GM04503 (cell line): ENCODE data around the gene MLLT11.
"Not testable (repeated sequence)": the region's sequence is repeated elsewhere in the genome, so short reads cannot be mapped to it uniquely, and the experiment has no call there.

ENCODE experiments used
- DNase-seq: peaks from one replicate; pipeline ENCODE4 v3.0.0-alpha.2; 2012; ENCODE audit warnings: low read depth

The MLLT11 gene

GRCh38 chr1:151056149-151056548 is 4.0 kb upstream of the MLLT11 start:
- DNase-seq: no peak

GRCh38 chr1:151058692-151059091 is 1.5 kb upstream of the MLLT11 start:
- DNase-seq: no peak

- no peak for DNase-seq
Observed at GRCh38 chr1:151059109-151060006, 839 bp upstream of the MLLT11 start, which contains the start of gene CDC42SE1. Gene CDC42SE1 (minus strand): TSS chr1:151059622. CDS start chr1:151055730, 3,892 bp downstream.

GRCh38 chr1:151060657-151061421 is 642 bp downstream of the MLLT11 start:
- no peak for DNase-seq

GRCh38 chr1:151061704-151062103 is 1.5 kb downstream of the MLLT11 start:
- DNase-seq: no peak

- peak; percentile 66 for DNase-seq
Observed at GRCh38 chr1:151062741-151063371, 2.7 kb downstream of the MLLT11 start.

- no peak for DNase-seq
Observed at GRCh38 chr1:151065089-151065645, 5.0 kb downstream of the MLLT11 start.

GRCh38 chr1:151067185-151067584 is 7.0 kb downstream of the MLLT11 start:
- no peak for DNase-seq

- DNase-seq: no peak
Observed at GRCh38 chr1:151069103-151069486, 8.9 kb downstream of the MLLT11 start.

GRCh38 chr1:151070474-151071276 is 10.5 kb downstream of the MLLT11 start, which contains the start of gene GABPB2:
Gene GABPB2 (plus strand): TSS chr1:151070761. CDS start chr1:151088190, 17,429 bp downstream.
- DNase-seq: peak; percentile 85

GRCh38 chr1:151072224-151072623 is 12.0 kb downstream of the MLLT11 start:
- no peak for DNase-seq

- no peak for DNase-seq
Observed at GRCh38 chr1:151085953-151086559, 25.9 kb downstream of the MLLT11 start.

- DNase-seq: not testable (repeated sequence)
Observed at GRCh38 chr1:151097426-151097825, 37.2 kb downstream of the MLLT11 start.

- DNase-seq: no peak
Observed at GRCh38 chr1:151098126-151098525, 37.9 kb downstream of the MLLT11 start.

GRCh38 chr1:151104630-151105029 is 44.4 kb downstream of the MLLT11 start:
- DNase-seq: no peak

GRCh38 chr1:151106894-151107293 is 46.7 kb downstream of the MLLT11 start:
- no peak for DNase-seq

- DNase-seq: no peak
Observed at GRCh38 chr1:151108331-151108730, 48.1 kb downstream of the MLLT11 start.

GRCh38 chr1:151113877-151114276 is 53.7 kb downstream of the MLLT11 start:
- DNase-seq: no peak
